HL-60 (cell line): ENCODE results near the gene ADAMTS15.

Experiments used
- GABPA ChIP-seq: IDR thresholded peaks from 2 replicates; pipeline ENCODE4 v1.6.1; 2012; ENCODE audit warnings: low read depth
- POLR2AphosphoS5 ChIP-seq: IDR thresholded peaks from 2 replicates; pipeline ENCODE4 v1.6.1; 2012; ENCODE audit warnings: low read depth
- REST ChIP-seq: IDR thresholded peaks from 2 replicates; pipeline ENCODE4 v1.6.1; 2012; ENCODE audit warnings: low read depth; ENCODE audit not compliant: insufficient replicate concordance
- TF ChIP-seq, protein P1 (sequence below): IDR thresholded peaks from one replicate; pipeline ENCODE4 v1.5.1; 2011; ENCODE audit warnings: low read length, control low read depth, inconsistent platforms; ENCODE audit not compliant: insufficient read depth

DNA sequence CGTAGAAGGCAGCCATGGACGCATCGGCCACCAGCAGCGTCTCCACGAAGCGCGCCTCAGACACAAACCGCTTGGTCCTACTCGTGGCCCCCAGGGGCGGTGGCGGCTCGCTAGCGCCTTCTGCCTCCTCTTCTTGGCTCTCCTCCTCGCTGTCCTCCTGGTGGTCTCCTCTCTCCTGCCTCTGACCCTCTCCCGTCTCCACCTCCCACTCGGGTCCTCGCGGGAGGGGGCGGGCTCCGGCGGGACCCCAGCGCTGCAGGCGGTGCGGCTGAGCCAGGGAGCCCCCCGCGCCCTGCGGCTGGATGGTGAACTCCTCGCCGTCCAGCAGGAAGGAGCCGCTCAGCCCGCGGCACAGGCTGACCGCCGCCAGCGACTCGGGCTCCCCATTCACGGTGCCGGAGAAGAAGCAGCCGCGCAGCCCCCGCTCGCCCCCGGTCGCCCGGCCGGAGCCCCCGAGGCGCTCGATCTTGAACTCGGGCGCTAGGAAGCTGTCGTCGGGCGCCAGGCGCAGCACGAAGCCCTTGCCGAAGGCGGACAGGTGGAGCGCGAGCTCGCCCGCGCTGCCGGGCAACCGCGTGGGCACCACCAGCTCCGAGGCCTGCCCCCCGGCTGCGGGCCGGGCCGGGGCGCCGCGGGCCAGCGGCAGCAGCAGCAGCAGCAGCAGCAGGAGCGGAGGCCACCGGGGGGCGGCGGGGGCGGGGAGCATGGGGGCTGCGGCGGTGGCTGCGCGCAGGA is 20.7 kb upstream of the ADAMTS15 start:
- TF ChIP-seq, protein P1, sequence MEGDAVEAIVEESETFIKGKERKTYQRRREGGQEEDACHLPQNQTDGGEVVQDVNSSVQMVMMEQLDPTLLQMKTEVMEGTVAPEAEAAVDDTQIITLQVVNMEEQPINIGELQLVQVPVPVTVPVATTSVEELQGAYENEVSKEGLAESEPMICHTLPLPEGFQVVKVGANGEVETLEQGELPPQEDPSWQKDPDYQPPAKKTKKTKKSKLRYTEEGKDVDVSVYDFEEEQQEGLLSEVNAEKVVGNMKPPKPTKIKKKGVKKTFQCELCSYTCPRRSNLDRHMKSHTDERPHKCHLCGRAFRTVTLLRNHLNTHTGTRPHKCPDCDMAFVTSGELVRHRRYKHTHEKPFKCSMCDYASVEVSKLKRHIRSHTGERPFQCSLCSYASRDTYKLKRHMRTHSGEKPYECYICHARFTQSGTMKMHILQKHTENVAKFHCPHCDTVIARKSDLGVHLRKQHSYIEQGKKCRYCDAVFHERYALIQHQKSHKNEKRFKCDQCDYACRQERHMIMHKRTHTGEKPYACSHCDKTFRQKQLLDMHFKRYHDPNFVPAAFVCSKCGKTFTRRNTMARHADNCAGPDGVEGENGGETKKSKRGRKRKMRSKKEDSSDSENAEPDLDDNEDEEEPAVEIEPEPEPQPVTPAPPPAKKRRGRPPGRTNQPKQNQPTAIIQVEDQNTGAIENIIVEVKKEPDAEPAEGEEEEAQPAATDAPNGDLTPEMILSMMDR = no peak
- no peak for TF ChIP-seq POLR2AphosphoS5
- no peak for TF ChIP-seq REST
- TF ChIP-seq GABPA = no peak
